OCI-LY3 (cell line): ENCODE results near the gene PRSS27.

Experiments
- EZH2phosphoT487 ChIP-seq: fragments of 200-600 bp; shearing (Covaris generic); IDR thresholded peaks from 2 replicates; pipeline ENCODE4 v1.6.1; 2018; ENCODE audit warnings: antibody characterized with exemption, mixed run types, low read depth
- TF ChIP-seq, protein P1 (sequence below): fragments of 200-600, 300-600 bp; sonication (generic); IDR thresholded peaks from 2 replicates; pipeline ENCODE4 v1.5.1; 2014; ENCODE audit warnings: antibody characterized with exemption, low read length, low read depth

DNA sequence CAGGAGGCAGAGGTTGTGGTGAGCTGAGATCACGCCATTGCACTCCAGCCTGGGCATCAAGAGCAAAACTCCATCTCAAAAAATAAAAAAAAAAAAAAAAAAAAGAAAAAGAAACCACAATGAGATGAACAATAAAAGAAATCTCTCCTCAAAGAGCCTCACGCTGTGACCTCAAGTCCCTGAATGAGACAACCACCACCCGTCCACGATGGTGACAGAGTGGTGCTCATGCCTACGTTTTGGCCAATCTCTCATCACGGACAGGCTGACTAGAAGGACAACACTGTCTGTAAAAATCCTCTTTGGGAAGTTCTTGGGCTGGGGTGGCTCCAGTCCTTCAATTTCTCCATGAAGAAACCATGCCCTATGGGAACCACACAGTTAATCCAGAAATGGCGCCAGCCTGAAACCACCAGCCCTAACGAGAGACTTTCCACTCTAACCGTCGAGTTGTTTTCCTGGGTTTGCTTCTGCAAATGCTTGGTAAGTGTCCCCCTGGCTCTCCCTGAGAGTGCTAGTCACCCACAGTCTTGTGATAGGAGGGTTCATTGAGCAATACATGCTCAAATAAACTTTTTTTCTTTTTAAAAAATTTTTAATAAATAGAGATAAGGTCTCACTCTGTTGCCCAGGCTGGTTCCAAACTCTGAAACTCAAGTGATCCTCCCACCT lies 15.0 kb upstream of the PRSS27 start:
- TF ChIP-seq, protein P1, sequence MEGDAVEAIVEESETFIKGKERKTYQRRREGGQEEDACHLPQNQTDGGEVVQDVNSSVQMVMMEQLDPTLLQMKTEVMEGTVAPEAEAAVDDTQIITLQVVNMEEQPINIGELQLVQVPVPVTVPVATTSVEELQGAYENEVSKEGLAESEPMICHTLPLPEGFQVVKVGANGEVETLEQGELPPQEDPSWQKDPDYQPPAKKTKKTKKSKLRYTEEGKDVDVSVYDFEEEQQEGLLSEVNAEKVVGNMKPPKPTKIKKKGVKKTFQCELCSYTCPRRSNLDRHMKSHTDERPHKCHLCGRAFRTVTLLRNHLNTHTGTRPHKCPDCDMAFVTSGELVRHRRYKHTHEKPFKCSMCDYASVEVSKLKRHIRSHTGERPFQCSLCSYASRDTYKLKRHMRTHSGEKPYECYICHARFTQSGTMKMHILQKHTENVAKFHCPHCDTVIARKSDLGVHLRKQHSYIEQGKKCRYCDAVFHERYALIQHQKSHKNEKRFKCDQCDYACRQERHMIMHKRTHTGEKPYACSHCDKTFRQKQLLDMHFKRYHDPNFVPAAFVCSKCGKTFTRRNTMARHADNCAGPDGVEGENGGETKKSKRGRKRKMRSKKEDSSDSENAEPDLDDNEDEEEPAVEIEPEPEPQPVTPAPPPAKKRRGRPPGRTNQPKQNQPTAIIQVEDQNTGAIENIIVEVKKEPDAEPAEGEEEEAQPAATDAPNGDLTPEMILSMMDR: no peak
- no peak for TF ChIP-seq EZH2phosphoT487
